GM18519 (cell line): ENCODE data around the gene SLA2.
"Not testable (repeated sequence)": the region's sequence is repeated elsewhere in the genome, so short reads cannot be mapped to it uniquely, and the experiment has no call there.

Source experiments
- ATAC-seq: cut with Tn5 transposase; IDR thresholded peaks from one replicate; pipeline ENCODE4 v1.9.1; 2021; ENCODE audit warnings: mild to moderate bottlenecking, moderate library complexity; ENCODE audit not compliant: unreplicated experiment, low FRiP score

Gene SLA2

GRCh38 chr20:36645998-36646397, at the start of gene SLA2:
SLA2 (minus strand) TSS chr20:36646196; CDS start chr20:36641335, 4,861 bp downstream.
- ATAC-seq, result no peak

GRCh38 chr20:36695467-36695866, 49.5 kb upstream of the SLA2 start:
- ATAC-seq, result not testable (repeated sequence)

- ATAC-seq, result no peak
Observed at GRCh38 chr20:36688630-36689029, 42.6 kb upstream of the SLA2 start.

GRCh38 chr20:36687850-36688249, 41.9 kb upstream of the SLA2 start:
- no peak for ATAC-seq

- ATAC-seq, result no peak
Observed at GRCh38 chr20:36686944-36687343, 40.9 kb upstream of the SLA2 start.

- no peak for ATAC-seq
Observed at GRCh38 chr20:36686504-36686903, 40.5 kb upstream of the SLA2 start.

GRCh38 chr20:36684747-36685146, 38.8 kb upstream of the SLA2 start:
- no peak for ATAC-seq

GRCh38 chr20:36682311-36682710, 36.3 kb upstream of the SLA2 start:
- ATAC-seq, result no peak

- ATAC-seq, result no peak
Observed at GRCh38 chr20:36677422-36677771, 31.4 kb upstream of the SLA2 start.

GRCh38 chr20:36676701-36677421, 30.9 kb upstream of the SLA2 start:
- ATAC-seq, result no peak

- ATAC-seq, result not testable (repeated sequence)
Observed at GRCh38 chr20:36675545-36675944, 29.5 kb upstream of the SLA2 start.

- no peak for ATAC-seq
Observed at GRCh38 chr20:36672991-36673390, 27.0 kb upstream of the SLA2 start.

GRCh38 chr20:36670665-36671357, 24.8 kb upstream of the SLA2 start:
- no peak for ATAC-seq

GRCh38 chr20:36666181-36666740, 20.3 kb upstream of the SLA2 start:
- no peak for ATAC-seq

- no peak for ATAC-seq
Observed at GRCh38 chr20:36663031-36663430, 17.0 kb upstream of the SLA2 start.

GRCh38 chr20:36658300-36658699, 12.3 kb upstream of the SLA2 start:
- ATAC-seq, result no peak

GRCh38 chr20:36656733-36657132, 10.7 kb upstream of the SLA2 start:
- no peak for ATAC-seq

GRCh38 chr20:36655004-36655403, 9.0 kb upstream of the SLA2 start:
- ATAC-seq, result no peak

- ATAC-seq, result no peak
Observed at GRCh38 chr20:36654506-36654905, 8.5 kb upstream of the SLA2 start.

- no peak for ATAC-seq
Observed at GRCh38 chr20:36653456-36653855, 7.5 kb upstream of the SLA2 start.

GRCh38 chr20:36647196-36648121, 1.5 kb upstream of the SLA2 start:
- no peak for ATAC-seq
